OCI-LY1 (cell line): Measurements from ENCODE around the gene IL17RE.
"Not testable (repeated sequence)": the region's sequence is repeated elsewhere in the genome, so short reads cannot be mapped to it uniquely, and the experiment has no call there.

Experiments
- CTCF ChIP-seq: fragments of 200-600 bp; sonication (generic), shearing (Covaris generic); IDR thresholded peaks from 2 replicates; pipeline ENCODE4 v1.5.1; 2017; ENCODE audit warnings: mild to moderate bottlenecking, antibody characterized with exemption, low read length, moderate library complexity, mixed read lengths
- EZH2 ChIP-seq: fragments of 200-600 bp; sonication (generic), shearing (Covaris generic); IDR thresholded peaks from 2 replicates; pipeline ENCODE4 v1.8.0; 2017; ENCODE audit warnings: borderline replicate concordance, mixed run types, mild to moderate bottlenecking, antibody characterized with exemption, low read length, moderate library complexity, mixed read lengths

- TF ChIP-seq EZH2, CTCF: not testable (repeated sequence)
Observed at GRCh38 chr3:9895715-9896114, 6.9 kb upstream of the IL17RE start.
